SU-DHL-6 (cell line): ENCODE measurements around the gene SLC26A6.

Experiments
- H2AFZ ChIP-seq: fragments of 200-600 bp; sonication (generic); 2 replicates; pipeline ENCODE4 v1.6.1; 2014; ENCODE audit warnings: low read depth, mild to moderate bottlenecking, moderate library complexity, mixed read lengths, antibody characterized with exemption, low read length; ENCODE audit not compliant: severe bottlenecking
- H3F3A ChIP-seq: fragments of 200-600 bp; shearing (Covaris generic); 2 replicates; pipeline ENCODE4 v1.6.0; 2016; ENCODE audit warnings: antibody characterized with exemption, mild to moderate bottlenecking; ENCODE audit not compliant: insufficient read depth
- H3K27ac ChIP-seq: fragments of 200-600 bp; sonication (generic); 2 replicates; pipeline ENCODE4 v1.5.1; 2016; ENCODE audit warnings: low read depth, mild to moderate bottlenecking, low read length, moderate library complexity, mixed read lengths
- H3K27me3 ChIP-seq: fragments of 200-600 bp; sonication (generic), shearing (Covaris generic); 2 replicates; pipeline ENCODE4 v1.6.0; 2014; ENCODE audit warnings: mild to moderate bottlenecking, low read length
- H3K36me3 ChIP-seq: fragments of 200-600 bp; sonication (generic); 2 replicates; pipeline ENCODE4 v1.6.1; 2014; ENCODE audit warnings: mild to moderate bottlenecking, low read length, mixed read lengths
- H3K4me2 ChIP-seq: fragments of 300-600, 200-600 bp; shearing (Covaris generic), sonication (generic); 2 replicates; pipeline ENCODE4 v1.6.0; 2014; ENCODE audit warnings: low read length, low read depth, mild to moderate bottlenecking; ENCODE audit not compliant: poor library complexity, severe bottlenecking
- H3K4me3 ChIP-seq: fragments of 200-600 bp; sonication (generic); 2 replicates; pipeline ENCODE4 v1.5.1; 2014; ENCODE audit warnings: antibody characterized with exemption, low read length, mild to moderate bottlenecking, mixed read lengths; ENCODE audit not compliant: insufficient read depth, poor library complexity, severe bottlenecking
- H3K79me2 ChIP-seq: fragments of 200-600 bp; sonication (generic); 2 replicates; pipeline ENCODE4 v1.6.1; 2014; ENCODE audit warnings: mild to moderate bottlenecking, low read length, moderate library complexity; ENCODE audit not compliant: insufficient read depth
- H3K9ac ChIP-seq: fragments of 200-600 bp; sonication (generic); 2 replicates; pipeline ENCODE4 v1.7.0; 2014; ENCODE audit warnings: mild to moderate bottlenecking, low read length
- H3K9me2 ChIP-seq: fragments of 200-600 bp; sonication (generic); replicated peaks from 2 replicates; pipeline ENCODE4 v1.6.1; 2014; ENCODE audit warnings: low read length; ENCODE audit not compliant: insufficient read depth
- H3K9me3 ChIP-seq: fragments of 200-600 bp; sonication (generic); 2 replicates; pipeline ENCODE4 v1.6.1; 2014; ENCODE audit warnings: low read length, mixed read lengths; ENCODE audit not compliant: insufficient read depth
- H4K20me1 ChIP-seq: fragments of 200-600 bp; sonication (generic); 2 replicates; pipeline ENCODE4 v1.6.1; 2014; ENCODE audit warnings: low read depth, mild to moderate bottlenecking, antibody characterized with exemption, low read length, moderate library complexity, mixed read lengths
- CTCF ChIP-seq: fragments of 200-600 bp; sonication (generic); IDR thresholded peaks from one replicate; pipeline ENCODE4 v1.5.1; 2017; ENCODE audit warnings: antibody characterized with exemption, mild to moderate bottlenecking, low read length, moderate library complexity; ENCODE audit not compliant: insufficient read depth, poor library complexity, severe bottlenecking
- EZH2phosphoT487 ChIP-seq: fragments of 200-600 bp; sonication (generic), shearing (Covaris generic); conservative IDR thresholded peaks from 2 replicates; pipeline ENCODE4 v1.6.1; 2018; ENCODE audit warnings: mild to moderate bottlenecking, antibody characterized with exemption, low read length, moderate library complexity, mixed read lengths

The SLC26A6 gene

DNA sequence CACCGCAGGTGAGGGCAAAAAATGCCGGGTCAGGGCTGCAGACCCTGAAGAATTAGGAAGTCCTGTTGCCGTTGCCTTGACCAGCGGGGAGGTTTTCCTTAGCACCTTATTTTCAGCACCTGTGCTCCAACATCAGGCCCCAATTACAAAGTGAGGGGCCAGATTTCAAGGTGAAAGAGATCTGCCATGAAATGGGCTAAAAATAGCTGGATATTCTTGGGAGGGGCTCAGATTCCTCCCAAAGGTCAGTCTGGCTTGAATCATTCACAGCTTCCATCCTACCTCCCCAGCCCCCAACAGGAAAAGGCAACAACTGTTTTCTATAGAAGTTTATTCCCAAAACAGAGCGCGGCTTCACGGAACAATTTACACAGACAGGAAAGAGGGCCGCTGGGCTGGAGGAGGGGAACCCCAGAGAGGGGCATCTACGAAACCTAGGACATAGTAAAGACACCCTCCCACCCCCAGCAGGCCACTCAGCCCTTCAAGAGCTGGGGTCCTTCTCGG, 941 bp upstream of the SLC26A6 start:
- Histone ChIP-seq H3K9me2 (no peaks in the 10 kb centered on the region), H3K79me2 (no peaks in the 10 kb centered on the region), H3K9ac (peak overlapping the region; percentile 88), H3K27ac (0 out of 2 replicates have a peak overlapping the region, but pooled peaks have one; percentile 13), H4K20me1 (no peaks in the 10 kb centered on the region), H3K4me2 (peak overlapping the region; percentile 66), H3F3A (no peaks in the 10 kb centered on the region), H3K9me3 (no peaks in the 10 kb centered on the region), H3K4me3 (peak overlapping the region; percentile 71), H2AFZ (peak overlapping the region; percentile 87), H3K27me3 (no peaks in the 10 kb centered on the region), H3K36me3 (no peaks in the 10 kb centered on the region)
- no peak for TF ChIP-seq EZH2phosphoT487
- TF ChIP-seq CTCF, result no peak

GRCh38 chr3:48634661-48635221, 520 bp downstream of the SLC26A6 start:
- H3K36me3 ChIP-seq, result no peaks in the 10 kb centered on the region
- H2AFZ ChIP-seq, result peak overlapping the region; percentile 76
- H3K9me3 ChIP-seq, result no peaks in the 10 kb centered on the region
- TF ChIP-seq EZH2phosphoT487 (no peak), CTCF (no peak)
- no peaks in the 10 kb centered on the region for H4K20me1 ChIP-seq
- peak overlapping the region; percentile 54 for H3K27ac ChIP-seq
- H3F3A ChIP-seq, result no peaks in the 10 kb centered on the region
- no peaks in the 10 kb centered on the region for H3K79me2 ChIP-seq
- H3K4me2 ChIP-seq, result peak overlapping the region; percentile 56
- H3K4me3 ChIP-seq, result peak overlapping the region; percentile 71
- H3K9ac ChIP-seq, result peak overlapping the region; percentile 88
- no peaks in the 10 kb centered on the region for H3K27me3 ChIP-seq
- H3K9me2 ChIP-seq, result no peaks in the 10 kb centered on the region

DNA sequence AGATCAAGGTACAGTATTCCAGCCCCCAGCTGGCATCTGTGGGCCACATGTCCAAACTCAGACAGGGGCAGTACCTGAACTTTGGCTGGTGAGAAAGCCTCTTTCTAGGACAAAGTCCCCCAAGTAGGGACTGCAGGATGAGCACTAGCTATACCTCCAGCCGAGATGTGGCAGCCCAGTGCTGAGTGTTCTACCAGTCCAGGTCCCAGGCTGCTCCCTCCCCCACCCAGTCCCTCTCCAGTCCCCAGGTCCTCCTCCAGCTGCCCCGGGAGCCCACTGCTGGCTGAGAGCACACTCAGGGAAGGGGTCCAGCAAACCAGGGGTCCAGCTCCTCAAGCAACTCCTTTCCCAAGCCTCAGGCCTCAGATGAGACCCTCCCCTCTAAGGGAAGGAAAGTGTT, 1.5 kb downstream of the SLC26A6 start:
- Histone ChIP-seq H2AFZ (no peak overlapping the region), H3K9me2 (no peaks in the 10 kb centered on the region), H3K4me2 (peak overlapping the region; percentile 56), H3K27ac (no peak overlapping the region), H3K4me3 (no peak overlapping the region), H3K9ac (no peak overlapping the region), H3K27me3 (no peaks in the 10 kb centered on the region), H3K79me2 (no peaks in the 10 kb centered on the region), H4K20me1 (no peaks in the 10 kb centered on the region), H3K36me3 (no peaks in the 10 kb centered on the region), H3K9me3 (no peaks in the 10 kb centered on the region), H3F3A (no peaks in the 10 kb centered on the region)
- TF ChIP-seq CTCF (no peak), EZH2phosphoT487 (no peak)
